Muscle of arm (tissue), 12 donors: ENCODE data around the gene DRC7. TPM values are rescaled to one million over a fixed set of nuclear protein-coding genes. Genes with fewer than 3 reads are reported as not detected.

Experiments
- polyA plus RNA-seq, 12 donors: library from polyadenylated mRNA; unstranded; fragments of 120-200 nt; gene quantifications; one replicate each; pipeline ENCODE4 v1.2.1, GENCODE V29; 2013; ENCODE audit not compliant: insufficient read length in 12 of 12

The DRC7 gene
- polyA plus RNA-seq, 12 donors = 0.05 to 0.31 (median 0.17) TPM; not detected in 7

Other genes starting within 250 kb of the DRC7 start
- 10 to 100 TPM in 11 of 12 donors, not detected in 1; 46.1 to 72.9 (median 58.4) TPM for gene CIAPIN1, start 247.4 kb upstream of the DRC7 start, polyA plus RNA-seq
- gene COQ9, start 247.3 kb upstream of the DRC7 start, polyA plus RNA-seq = 10 to 100 TPM in 11 of 12 donors, not detected in 1; 55.0 to 81.0 (median 65.5) TPM
- gene POLR2C, start 232.1 kb upstream of the DRC7 start, polyA plus RNA-seq = 10 to 100 TPM in 11 of 12 donors, not detected in 1; 24.3 to 51.2 (median 47.1) TPM
- gene DOK4, start 208.3 kb upstream of the DRC7 start, polyA plus RNA-seq = 10 to 100 TPM in 5 of 12 donors, 1 to 10 TPM in 6, not detected in 1; 6.6 to 33.0 (median 9.5) TPM
- gene CCDC102A, start 158.2 kb upstream of the DRC7 start, polyA plus RNA-seq = 10 to 100 TPM in 7 of 12 donors, 1 to 10 TPM in 4, not detected in 1; 9.2 to 20.8 (median 11.4) TPM
- 1 to 10 TPM in 9 of 12 donors, under 1 TPM in 2, not detected in 1; 0.70 to 4.3 (median 1.9) TPM for gene ADGRG5, start 152.2 kb upstream of the DRC7 start, polyA plus RNA-seq
- gene ADGRG1, start 66.2 kb upstream of the DRC7 start, polyA plus RNA-seq = 10 to 100 TPM in 3 of 12 donors, 1 to 10 TPM in 8, not detected in 1; 4.4 to 48.0 (median 7.7) TPM
- under 1 TPM in 9 of 12 donors, not detected in 3; 0.10 to 0.55 (median 0.22) TPM for gene ADGRG3, start 26.5 kb upstream of the DRC7 start, polyA plus RNA-seq
- gene KATNB1, start 41.0 kb downstream of the DRC7 start, polyA plus RNA-seq = 10 to 100 TPM in 11 of 12 donors, not detected in 1; 29.5 to 65.6 (median 37.0) TPM
- gene KIFC3, start 107.7 kb downstream of the DRC7 start, polyA plus RNA-seq = 10 to 100 TPM in 11 of 12 donors, not detected in 1; 10.8 to 70.4 (median 17.6) TPM